Measurements from ENCODE around the gene ANXA10.
"Not testable (repeated sequence)": the region's sequence is repeated elsewhere in the genome, so short reads cannot be mapped to it uniquely, and the experiment has no call there.

The ANXA10 gene

DNA sequence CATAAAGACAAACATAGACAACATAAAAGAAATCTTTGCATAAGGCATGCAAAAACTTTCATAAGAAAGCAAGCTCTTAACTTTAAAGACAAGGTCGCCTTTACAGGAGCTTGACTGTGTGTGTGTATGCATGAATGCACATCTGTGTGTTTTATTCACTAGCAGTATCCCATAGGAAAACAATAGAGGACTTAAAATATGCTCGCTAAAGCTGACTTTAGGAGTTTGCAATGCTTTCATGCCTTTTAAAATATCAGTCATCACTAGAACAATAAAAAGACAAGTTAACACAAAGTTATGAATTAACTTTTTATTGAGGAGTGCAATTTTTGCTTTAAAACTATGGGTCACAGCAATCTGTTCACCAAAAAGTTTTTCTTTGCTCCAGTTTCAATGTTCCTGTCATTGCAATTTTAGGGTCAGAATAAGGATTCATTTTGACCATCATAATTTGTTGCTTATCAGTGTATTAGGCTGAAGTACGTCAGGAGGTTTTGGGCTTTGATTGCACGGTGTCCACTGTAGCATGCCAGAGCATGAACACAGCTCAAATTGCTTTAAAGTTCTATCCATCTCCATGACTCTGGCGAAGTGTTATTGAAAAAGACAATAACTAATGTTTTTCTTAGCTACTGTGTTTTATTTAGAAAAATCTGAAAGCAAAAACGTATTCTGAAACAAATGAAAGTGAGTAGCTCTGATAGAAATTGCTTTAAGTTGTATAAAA is 36.9 kb downstream of the ANXA10 start:
- no peak for DNase-seq
- TF ChIP-seq POLR2A (IDR thresholded peaks at IDR 0.05; ENCODE audit: low read length) (no peak), GATA1 (IDR thresholded peaks at IDR 0.05; ENCODE audit: low read depth, low read length) (no peak)

DNA sequence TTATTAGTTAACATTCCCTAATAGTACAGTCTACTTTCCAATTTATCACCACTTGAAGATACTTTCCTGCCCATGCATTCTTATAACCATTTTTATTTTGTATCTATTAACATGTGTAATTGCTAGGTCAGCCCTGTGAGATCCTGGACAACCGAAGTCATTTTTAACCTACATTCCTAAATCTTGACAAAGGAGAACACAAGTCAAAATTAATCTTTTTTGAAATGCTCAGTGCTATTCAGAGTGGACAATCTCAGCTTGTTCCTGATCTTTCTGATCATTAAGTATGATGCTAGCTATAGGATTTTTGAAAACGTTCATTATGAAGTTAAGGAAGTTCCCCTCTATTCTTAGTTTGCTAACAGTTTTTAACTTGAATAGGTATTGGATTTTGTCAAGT is 37.5 kb downstream of the ANXA10 start:
- TF ChIP-seq GATA1 (IDR thresholded peaks at IDR 0.05; ENCODE audit: low read depth, low read length) (no peak), POLR2A (IDR thresholded peaks at IDR 0.05; ENCODE audit: low read length) (no peak)

DNA sequence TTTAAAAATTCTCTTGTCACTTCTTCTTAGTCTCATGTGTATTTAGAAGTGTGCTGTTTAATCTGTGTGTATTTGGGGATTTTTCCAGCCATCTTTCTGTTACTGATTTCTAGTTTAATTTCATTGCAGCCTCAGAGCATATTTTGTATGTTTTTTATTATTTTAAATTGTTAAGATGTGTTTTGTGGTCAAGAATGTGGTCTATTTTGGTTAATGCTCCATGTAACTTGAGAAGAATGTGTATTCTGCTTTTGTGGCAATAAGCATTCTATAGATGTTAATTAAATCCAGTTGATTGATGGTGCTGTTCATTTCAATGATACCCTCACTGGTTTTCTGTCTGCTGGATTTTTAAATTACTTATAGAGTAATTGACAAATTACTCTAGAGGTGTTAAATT is 38.9 kb downstream of the ANXA10 start:
- DNase-seq = no peak
- no peak for TF ChIP-seq GATA1 (IDR thresholded peaks at IDR 0.05; ENCODE audit: low read depth, low read length)
- TF ChIP-seq POLR2A (IDR thresholded peaks at IDR 0.05; ENCODE audit: low read length) = no peak

More for the DNA sequence above, 37.5 kb downstream of the ANXA10 start:
- no peak for DNase-seq

DNA sequence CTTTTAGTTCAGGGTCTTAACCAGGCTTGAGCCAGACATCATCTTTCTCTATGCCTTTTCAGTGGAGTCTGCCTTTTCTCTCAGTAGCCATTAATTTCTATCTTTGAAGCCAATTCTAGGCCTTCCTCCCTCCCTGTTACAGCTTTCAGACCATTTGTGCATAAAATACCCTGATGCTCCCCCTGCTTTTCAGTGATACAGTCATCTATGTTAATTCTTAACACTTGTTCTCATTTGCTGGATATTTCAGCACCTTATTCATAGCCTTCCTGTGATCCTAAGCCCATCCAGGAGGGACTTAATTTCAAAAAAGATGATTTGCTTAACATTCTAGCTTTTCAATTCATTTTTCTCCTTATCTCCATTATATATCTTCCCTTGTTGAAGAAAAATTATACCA is 42.3 kb downstream of the ANXA10 start:
- TF ChIP-seq GATA1 (IDR thresholded peaks at IDR 0.05; ENCODE audit: low read depth, low read length) = no peak
- no peak for TF ChIP-seq POLR2A (IDR thresholded peaks at IDR 0.05; ENCODE audit: low read length)
- DNase-seq = no peak

DNA sequence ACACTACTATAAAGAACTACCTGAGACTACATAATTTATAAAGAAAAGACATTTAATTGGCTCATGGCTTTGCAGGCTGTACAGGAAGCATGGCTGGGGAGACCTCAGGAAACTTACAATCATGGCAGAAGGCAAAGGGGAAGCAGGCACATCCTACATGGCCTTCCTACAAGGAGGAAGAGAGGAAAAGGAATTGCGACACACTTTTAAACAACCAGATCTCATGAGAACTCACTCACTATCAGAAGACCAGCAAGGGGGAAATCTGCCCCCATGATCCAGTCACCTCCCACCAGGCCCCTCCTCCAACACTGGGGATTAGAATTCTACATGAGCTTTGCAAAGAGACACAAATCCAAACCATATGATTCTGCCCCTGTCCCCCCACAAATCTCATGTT is 43.5 kb downstream of the ANXA10 start:
- DNase-seq = not testable (repeated sequence)

DNA sequence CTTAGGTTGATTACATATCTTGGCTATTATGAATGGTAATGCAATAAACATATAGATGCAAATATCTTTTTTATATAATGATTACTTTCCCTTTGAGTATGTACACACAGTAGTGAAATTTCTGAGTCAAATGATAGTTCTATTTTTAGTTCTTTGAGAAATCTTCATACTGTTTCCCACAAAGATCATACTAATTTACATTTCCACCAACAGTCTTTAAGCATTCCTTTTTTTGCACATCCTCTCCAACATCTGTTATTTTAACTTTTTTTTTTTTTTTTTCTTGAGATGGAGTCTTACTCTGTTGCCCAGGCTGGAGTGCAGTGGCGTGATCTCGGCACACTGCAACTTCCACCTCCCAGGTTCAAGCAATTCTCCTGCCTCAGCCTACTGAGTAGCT is 45.4 kb downstream of the ANXA10 start:
- DNase-seq = not testable (repeated sequence)

DNA sequence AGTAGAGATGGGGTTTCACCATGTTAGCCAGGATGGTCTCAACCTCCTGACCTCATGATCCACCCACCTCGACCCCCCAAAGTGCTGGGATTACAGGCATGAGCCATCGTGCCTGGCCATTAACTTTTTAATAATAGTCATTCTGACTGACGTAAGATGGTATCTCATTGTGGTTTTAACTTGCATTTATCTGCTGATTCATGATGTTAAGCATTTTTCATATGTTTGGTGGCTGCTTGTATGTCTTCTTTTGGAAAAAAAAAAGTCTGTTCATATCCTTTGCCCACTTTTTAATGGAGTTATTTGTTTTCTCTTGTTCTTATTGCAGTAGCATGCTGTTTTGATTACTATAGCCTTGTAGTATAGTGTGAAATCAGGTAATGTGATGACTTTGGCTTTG is 45.8 kb downstream of the ANXA10 start:
- no peak for DNase-seq
- TF ChIP-seq GATA1 (IDR thresholded peaks at IDR 0.05; ENCODE audit: low read depth, low read length) (no peak), POLR2A (IDR thresholded peaks at IDR 0.05; ENCODE audit: low read length) (no peak)

DNA sequence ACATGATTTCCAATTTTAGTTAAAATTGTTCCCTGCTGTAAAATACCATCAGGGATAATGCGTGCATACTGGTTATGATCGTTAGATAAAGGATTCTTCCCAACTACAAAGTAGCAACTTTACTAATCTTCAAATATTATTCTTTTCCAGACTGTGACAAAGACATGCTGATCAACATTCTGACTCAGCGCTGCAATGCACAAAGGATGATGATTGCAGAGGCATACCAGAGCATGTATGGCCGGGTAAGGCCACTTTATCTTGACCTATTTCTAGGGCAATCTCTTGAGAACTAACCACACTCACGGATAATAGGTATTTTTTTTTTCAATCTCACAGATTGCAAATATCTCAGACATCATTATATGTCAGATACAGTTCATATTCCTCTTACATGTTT is 47.0 kb downstream of the ANXA10 start:
- TF ChIP-seq GATA1 (IDR thresholded peaks at IDR 0.05; ENCODE audit: low read depth, low read length) (no peak), POLR2A (IDR thresholded peaks at IDR 0.05; ENCODE audit: low read length) (no peak)
- no peak for DNase-seq

DNA sequence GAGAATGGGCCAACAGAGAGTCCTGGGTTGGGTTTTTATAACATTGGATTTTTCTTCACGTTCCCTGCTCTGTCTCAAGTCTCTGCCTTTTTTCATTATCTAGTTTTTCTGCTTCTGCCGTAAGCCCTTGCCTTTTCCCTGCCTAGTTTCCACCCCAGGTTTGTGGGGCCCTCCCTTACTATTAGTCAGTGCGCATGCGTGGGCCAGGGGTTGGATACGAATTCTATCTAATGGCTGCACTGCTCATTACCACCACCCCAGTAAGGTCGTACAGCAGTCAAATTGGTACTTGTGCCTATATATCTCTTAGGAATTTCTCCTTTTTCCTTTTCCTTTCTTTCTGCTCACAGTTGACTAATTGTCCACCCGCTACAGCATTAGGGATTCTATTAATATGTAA is 49.4 kb downstream of the ANXA10 start:
- TF ChIP-seq POLR2A (IDR thresholded peaks at IDR 0.05; ENCODE audit: low read length) (no peak), GATA1 (IDR thresholded peaks at IDR 0.05; ENCODE audit: low read depth, low read length) (no peak)
- DNase-seq = no peak

DNA sequence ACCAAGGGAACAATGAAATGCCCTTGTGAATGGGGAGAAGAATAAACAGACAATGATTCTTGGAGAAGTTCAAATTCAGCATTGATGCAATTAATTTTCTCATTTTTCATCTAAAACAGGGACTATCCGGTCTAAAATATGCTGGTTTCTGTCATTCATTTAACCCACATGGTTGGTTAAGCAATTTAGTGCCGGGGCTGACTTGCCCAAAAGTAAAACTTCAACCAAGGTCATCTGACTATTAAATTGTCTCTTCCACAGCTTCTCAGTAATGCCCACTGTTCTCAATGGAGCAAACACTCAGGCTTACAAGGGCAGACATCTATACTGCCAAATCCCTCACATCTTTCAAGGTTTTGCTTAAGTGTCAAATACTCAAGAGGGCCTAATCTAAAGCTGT is 51.3 kb downstream of the ANXA10 start:
- TF ChIP-seq GATA1 (IDR thresholded peaks at IDR 0.05; ENCODE audit: low read depth, low read length) (no peak), POLR2A (IDR thresholded peaks at IDR 0.05; ENCODE audit: low read length) (no peak)
- no peak for DNase-seq

DNA sequence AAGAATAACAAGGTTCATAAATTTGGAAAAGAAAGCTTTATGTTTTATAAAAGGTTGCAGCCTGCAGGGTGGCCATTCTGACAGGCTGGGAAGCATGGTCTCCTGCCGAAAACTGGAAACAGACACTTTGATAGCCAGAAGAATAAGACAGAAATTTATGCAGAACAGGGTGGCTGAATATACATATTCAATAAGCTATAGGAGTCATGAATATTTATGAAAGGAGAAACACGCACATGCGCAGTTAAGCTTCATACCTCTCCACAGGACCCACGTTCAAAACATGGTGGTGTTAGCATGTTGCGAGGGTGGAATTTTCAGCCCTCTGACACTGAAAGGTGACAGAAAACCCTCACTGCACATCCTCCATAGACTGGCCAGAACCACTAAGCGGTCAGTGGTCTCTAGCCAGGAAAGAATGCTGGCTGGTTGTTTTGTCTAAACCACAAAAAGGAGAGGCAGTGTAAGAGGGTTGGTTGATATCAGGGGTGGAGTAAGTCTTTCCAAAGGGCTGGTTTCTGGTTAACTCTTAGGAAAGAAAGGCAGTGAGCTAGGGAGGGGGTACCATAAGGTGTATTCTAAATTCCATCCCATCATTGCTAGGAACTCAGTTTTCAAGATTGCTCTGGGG is 58.2 kb downstream of the ANXA10 start:
- no peak for TF ChIP-seq GATA1 (IDR thresholded peaks at IDR 0.05; ENCODE audit: low read depth, low read length)
- TF ChIP-seq POLR2A (IDR thresholded peaks at IDR 0.05; ENCODE audit: low read length) = no peak
- no peak for DNase-seq

DNA sequence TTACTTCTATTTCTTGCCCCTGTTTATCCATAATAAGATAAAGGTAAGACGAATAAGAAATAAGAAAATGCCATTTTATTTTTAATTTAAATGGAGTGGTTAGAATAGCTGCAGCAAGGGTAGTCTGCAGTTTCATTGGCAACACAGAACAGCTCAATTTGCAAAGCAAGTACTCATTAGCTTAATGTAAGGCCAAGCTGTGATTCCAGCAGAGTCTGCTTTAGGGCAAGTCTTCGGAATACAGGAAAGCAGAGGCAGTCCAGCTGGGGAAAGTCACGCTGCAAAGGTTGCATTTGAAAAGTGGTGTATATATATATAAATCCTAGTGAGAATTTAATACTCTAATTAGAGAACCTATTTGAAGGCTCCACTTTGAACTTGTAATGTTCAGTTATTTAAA is 59.0 kb downstream of the ANXA10 start:
- TF ChIP-seq POLR2A (IDR thresholded peaks at IDR 0.05; ENCODE audit: low read length) = no peak
- TF ChIP-seq GATA1 (IDR thresholded peaks at IDR 0.05; ENCODE audit: low read depth, low read length) = no peak
- DNase-seq = no peak

DNA sequence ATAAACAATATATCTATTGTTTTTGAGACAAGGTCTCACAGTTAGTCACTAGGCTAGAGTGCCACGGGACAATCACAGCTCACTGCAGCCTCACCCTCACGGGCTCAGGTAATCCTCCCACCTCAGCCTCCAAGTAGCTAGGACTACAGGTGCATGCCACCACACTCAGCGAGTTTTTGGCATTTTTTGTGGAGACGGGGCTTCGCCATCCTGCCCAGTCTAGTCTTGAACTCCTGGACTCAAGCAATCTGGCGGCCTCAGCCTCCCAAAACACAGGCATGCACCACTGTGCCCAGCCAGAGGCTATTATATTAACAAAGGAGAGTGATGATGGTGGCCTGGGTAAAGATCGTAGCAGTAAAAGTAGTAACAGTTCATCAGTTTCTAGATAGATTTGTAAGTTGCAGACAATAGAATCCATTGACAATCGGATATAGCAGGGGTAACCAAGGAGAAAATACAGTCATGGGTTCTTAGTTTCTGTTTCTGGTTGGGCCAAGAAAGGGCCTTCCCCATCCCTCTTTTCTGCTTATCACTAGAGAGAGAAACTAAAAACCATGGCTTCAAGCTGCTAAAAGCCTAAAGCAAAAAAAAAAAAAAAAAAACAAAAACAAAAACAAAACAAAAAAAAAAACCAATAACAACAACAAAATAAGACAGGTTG is 60.6 kb downstream of the ANXA10 start:
- TF ChIP-seq GATA1 (IDR thresholded peaks at IDR 0.05; ENCODE audit: low read depth, low read length) (no peak), POLR2A (IDR thresholded peaks at IDR 0.05; ENCODE audit: low read length) (no peak)
- DNase-seq = no peak

DNA sequence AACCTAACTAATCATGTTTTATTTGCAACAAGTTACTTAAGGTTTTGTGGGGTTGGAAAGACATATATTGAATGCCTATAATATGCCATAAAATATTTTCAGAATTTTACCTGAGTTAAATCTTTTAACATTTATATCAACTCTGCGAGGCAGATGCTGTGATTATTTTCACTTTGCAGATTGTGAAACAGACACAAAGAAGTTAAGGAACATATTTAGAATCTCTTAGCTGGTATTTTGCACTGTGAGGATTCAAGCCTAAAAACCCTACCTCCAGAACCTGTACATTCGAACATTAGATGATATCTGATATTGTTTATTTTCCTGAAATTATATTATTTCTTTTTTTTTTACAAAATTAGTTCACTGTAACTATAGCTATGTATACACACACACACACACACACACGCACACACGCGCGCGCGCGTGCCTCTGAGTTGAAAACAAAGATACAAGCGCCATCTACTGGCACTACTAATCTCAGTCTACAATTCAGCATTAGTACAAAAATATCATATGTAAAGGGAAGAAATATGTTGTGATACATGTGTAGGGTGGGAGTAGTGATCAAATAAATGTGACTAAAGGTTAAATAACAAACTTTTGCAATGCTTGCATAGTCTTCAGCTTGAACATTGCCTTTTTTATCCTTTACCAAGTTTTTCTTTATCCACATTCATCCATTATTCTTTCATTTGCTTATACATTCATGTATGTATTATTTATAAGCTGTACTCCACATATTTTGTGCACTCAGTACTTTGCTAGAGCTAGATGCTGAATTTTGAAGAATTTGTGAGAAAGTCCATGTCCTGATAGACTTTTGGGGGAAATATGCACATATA is 61.5 kb downstream of the ANXA10 start:
- TF ChIP-seq GATA1 (IDR thresholded peaks at IDR 0.05; ENCODE audit: low read depth, low read length) (no peak), POLR2A (IDR thresholded peaks at IDR 0.05; ENCODE audit: low read length) (no peak)
- DNase-seq = peak; percentile 79 to 81
